NCI-H146 treated with DMSO at 0.1 percent for 48 hours (cell line): ENCODE measurements around the gene RRP9.
"Not testable (repeated sequence)": the region's sequence is repeated elsewhere in the genome, so short reads cannot be mapped to it uniquely, and the experiment has no call there.

ENCODE experiments used
- DNase-seq: peaks from one replicate; lab custom pipeline; 2025; ENCODE audit not compliant: unreplicated experiment; lab: John Stamatoyannopoulos, UW

The RRP9 gene

DNA sequence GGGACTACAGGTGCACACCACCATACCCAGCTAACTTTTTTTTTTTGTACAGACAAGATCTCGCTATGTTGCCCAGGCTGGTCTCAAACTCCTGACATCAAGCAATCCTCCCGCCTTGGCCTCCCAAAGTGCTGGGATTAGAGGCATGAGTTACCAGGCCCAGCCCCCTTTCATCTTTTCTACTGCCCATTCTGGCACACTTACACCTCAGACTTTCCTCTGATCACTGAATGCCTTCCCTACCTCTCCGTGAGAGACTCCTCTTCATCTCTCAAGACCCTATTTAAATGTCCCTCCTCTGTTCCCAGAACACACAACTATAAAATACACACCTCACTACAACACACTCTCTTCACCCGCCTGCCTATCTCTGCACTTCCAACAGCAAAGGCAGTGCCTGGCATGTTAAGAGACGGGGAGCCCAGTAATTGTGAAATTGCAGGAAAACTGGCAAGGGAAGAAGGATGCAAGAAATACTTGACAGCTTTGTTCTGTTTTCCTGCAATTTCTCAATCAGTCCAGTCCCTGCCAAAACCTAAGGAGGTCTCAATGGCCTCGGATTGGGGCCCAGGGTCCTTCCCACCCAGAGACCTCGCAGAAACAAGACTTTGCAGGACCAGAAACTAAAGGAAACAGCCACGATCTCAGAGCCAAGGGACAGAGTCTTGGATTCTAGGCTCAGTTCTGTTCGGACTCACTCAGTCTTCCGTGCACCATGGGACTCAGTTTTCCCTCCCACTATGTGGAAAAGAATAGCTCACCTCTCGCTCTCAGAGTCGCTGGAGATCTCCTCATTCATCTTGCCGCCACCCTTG is 849 bp downstream of the RRP9 start:
- DNase-seq, result no peak

DNA sequence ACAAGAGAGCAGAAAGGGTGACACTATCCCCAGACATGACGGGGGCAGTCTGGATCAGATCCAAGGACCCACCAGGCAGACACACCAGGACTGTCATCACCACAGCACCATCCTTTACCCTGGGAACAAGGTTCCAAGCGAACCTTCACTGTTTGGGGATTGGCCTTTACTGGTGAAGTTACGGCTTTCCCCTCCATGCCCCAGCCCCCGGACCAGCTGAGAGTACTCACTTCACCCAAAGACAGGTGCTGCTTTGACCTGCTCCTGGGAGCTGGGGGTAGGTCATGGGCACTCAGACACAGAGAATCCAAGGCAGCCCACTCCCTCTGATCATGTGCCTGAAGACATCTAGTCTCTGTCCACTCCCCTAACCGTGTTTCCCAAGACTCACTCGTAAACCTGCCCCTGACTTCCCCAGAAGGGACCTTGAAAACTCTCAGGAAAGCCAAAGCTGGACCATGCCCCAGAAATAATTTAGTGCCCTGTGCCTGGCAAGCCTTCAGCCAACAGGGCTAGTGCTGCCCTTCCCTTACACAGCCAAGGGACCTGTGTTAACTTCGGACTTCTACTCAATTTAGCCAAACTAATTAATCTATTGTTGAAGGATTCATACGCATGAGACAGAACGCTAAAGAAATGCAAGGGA is 2.8 kb downstream of the RRP9 start:
- DNase-seq, result no peak

DNA sequence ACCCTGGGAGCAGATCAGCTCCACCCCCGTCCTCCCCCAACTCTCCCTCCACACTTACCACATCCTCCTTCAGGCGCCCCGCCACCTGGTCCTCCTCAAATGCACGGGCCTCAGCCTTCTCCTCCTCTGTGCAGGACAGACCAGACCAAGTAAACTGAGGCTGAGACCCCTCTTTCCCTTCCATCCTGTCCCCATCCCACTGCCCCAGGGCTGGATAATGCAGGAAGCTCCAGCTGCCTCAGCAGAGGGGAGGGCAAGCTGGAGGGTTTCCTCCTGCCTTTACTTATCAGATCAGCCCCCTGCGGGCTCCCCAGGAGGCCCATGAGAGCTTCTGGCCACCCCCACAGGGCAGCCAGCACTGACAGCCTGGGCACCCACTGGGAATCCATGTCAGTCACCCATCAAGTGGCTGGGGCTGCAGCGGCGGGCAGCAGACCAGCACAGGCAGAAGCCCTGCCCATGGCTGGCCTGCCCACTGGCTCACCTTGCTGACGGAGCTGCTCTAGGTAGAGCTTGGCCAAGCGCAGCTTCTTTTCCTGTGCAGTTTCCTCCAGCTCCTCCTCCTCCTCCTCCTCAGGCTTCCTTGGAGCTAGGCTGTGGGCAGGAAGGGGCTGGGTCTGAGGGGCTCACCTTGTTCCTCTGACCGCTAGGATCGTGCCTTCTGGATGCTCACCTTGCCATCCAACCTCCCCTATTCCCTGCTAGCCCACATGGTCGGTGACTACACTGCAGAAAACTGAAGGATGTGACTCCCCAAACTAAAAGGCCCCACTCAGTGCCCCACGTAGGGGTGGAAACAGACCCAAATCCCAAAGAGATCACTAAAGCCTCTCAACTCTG is 3.9 kb downstream of the RRP9 start:
- no peak for DNase-seq

- no peak for DNase-seq
Measured at GRCh38 chr3:51937014-51937413, 4.7 kb downstream of the RRP9 start.

GRCh38 chr3:51935886-51936755 is 5.6 kb downstream of the RRP9 start:
- no peak for DNase-seq

DNA sequence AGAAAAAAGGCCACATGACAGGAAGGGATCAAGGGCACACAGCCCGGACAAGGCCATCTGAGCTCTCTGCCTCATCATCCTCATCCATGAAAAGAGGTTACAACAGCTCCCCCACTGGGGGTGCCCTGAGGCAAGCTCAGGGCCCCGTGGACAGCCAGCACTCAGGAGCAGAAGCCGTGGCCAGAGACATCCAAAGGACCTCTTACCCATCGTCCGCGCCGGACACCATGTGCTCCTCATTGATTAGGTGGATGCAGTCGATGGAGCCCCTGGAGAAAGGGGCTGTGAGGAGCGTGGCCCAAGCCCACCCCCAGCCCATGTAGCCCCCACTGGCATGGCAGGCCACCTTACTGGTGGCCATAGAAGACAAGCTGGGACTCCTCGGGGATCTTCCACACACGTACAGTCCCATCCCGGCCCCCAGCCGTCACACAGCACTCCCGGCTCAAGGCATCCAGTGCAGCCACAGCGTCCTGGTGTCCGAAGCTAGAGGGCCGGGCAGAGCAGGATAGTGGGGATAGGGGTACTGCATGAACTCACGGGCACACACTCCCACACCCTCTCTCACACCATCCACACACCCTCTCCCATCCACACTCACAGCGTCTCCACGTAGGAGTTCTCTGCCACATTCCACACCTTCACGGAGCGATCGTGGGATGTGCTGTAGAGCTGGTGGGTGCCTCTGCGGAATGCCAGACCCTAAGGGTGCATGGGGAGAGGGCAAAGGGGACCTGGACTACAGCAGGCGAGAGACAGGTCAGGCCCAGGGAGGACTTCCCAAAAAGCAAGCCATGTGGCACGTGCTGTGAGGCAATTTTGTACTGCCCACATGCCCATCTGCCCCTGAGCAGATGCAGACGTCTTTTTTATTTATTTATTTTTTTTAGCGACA is 6.5 kb downstream of the RRP9 start:
- DNase-seq, result no peak

DNA sequence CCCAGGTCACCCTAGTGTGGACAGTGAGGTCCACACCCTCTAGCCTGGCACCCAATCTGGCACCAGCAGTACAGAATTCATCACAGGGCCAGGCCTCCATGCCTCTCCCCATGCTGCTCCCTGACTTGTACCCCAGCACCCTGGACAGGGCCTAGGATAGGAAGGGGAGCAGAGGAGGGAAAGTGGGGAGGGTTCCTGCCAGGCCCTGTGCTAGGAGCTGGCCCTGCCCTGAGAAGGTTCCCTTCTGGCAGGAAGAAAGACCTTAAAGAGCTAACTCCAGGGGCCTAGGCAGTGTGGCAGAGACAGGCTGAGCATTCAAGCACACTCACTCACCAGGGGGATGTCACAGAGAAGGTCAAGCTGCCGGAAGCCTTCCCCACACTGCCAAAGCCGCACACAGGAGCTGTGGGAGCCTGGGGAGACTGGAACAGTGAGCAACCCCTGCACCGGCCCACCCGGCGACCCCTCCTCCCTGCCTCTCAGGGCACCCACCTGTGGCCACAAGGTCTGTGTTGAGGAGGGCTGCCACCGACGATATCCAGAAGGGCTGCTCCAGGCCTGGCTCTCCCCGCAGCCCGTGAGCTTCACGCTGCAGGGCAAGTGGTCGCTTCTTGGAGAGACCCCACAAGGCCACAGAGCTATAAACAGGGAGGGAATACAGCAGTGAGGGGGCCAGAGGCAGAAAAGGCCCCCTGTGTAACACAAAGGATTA is 7.4 kb downstream of the RRP9 start:
- no peak for DNase-seq

GRCh38 chr3:51933471-51934138 is 8.1 kb downstream of the RRP9 start:
- no peak for DNase-seq

DNA sequence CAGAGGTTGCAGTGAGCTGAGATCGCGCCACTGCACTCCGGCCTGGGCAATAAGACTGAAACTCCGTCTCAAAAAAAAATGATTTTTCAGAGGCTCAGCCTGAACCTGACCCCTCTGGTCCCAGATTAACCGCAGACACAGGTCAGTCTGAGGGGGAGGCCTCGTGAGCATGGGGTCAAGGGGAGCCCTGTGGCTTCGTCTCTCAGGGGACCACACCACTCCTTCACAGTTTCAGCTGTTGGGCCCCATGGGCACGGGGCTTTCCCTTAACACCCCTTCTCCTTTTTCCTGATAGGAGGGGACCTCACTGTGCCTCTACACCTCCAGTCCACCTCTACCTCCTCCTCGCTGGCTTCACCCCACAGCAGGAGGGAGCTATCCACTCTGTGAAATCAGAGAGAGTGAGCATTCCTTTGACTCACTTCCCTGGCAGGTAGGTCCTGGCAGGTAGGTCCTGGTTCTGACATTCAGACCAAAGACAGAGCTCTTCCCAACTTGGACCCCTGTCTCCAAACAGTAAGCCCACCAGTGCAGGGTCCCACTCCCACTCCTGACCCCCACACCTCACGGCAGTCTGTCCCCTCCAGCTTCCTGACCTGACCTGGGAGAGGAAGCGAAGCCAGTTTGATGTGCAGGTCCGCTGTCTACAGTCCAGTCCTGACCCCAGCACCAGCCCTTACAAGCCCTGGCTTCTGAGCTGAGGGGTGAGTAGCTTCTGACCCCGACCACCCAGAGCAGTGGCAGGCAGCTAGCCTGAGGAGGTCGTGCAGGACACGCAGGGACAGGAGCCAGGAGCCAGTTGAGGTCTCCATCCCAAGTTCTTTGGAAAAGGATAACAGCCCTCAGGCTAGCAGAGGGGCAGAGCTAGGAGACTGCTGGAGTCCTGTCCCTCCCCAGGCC is 9.0 kb downstream of the RRP9 start:
- no peak for DNase-seq

GRCh38 chr3:51931756-51932155 is 9.9 kb downstream of the RRP9 start:
- DNase-seq, result no peak

DNA sequence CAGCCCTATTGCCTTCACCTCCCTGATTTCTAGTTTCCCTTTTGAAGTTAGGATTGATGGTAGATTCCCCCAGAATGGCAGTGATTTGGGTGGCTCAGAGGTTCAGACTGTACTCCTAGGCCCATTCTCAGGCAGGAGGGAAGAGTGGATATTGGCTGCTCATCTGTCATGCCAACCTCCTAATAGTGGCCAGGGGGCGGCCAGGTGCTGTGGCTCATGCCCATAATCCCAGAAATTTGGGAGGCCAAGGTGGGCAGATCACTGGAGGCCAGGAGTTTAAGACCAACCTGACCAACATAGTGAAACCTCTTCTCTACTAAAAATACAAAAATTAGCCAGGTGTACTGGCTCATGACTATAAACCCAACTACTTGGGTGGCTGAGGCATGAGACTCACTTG is 11.3 kb downstream of the RRP9 start:
- no peak for DNase-seq

DNA sequence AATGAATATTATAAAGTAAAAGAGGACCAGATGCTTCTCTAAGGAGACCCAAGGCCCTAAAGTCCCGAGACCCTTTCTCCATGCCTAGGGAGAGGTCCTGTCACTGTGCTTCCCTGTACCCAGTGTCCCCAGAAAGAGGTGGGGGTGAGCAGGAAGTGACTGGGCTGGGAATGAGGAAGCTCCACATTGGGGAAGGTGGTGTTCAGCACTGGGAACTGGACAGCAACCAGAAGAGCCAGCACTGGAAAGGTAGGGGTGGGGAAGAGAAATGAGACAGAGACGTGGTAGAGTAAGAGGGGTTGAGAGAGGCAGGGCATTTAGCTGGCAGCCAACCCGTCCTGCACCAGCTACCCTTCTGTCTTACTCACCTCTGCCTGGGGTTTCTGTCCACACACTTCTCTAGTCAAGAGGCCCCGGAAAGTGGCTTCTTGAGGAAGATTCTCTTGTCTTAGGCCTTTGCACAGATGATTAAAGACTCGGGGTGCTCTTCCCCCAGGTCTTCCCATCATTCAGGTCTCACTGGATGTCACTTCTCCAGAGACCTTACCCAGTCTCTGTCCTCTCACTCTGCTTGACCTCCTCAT is 12.2 kb downstream of the RRP9 start:
- no peak for DNase-seq

DNA sequence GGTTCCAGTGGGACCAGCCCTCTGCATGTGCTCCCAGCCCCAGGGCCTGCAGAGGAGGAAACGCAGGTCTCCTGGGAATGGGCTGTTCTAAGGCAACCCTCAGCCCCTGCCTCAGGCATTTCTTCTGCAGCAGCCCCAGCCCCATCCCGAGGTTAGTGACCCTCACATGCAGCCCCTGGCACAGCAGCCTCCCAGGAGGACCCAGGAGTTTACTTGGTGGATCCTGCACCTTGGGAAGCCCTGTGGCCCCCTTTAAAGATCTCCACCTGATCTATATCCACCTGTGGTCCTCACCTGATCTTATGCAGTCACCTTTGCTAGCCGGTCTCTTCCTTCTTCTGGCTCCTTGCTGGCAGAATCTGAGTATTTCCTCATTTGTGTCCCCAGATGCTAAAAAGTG is 12.7 kb downstream of the RRP9 start:
- DNase-seq, result not testable (repeated sequence)

DNA sequence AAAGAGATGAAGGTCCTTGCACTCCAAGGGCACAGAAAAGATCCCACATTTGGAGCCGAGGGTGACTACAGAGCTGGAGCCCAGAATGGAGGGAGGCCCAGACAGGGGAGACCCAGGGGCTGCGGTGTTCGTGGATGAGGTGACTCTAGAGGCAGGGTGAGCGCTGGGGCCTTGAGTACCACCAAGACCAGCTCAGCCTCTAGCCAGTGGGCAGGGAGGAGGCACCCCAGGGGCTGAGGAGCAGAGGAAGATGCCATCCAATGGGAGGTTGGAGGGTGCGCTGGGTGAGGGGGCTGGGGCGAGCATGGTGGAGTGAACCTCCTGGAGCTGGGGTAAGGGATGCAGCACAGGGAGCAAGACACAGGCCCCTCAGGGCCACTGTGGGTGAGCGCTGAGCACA is 13.3 kb downstream of the RRP9 start:
- no peak for DNase-seq

GRCh38 chr3:51927061-51927977 is 14.4 kb downstream of the RRP9 start:
- DNase-seq, result no peak

DNA sequence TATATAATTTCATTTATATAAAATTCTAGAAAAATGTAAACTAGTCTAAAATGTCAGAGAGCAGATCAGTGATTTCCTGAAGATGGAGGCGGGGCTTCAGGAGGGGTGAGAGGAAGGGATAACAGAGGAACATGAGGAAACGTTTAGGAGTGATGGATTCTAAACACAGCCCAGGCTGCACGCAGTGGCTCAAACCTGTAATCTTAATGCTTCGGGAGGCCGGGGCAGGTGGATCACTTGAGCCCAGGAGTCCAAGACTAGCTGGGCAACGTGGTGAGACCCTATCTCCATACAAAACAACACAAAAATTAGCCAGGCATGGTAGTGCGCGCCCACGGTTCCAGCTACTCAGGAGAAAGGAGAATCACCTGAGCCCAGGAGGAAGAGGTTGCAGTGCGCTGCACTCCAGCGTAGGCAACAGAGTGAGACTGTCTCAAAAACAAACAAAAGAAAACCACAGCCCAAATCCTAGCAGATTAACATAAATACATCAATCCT is 20.6 kb downstream of the RRP9 start:
- DNase-seq, result no peak
